Activated naive CD8-positive, alpha-beta T cell treated with anti-CD3 and anti-CD28 coated beads, Interleukin-2, amount 10 ng/mL, durations not matched to agents 7 days and 5 days (primary cell): ENCODE results near the gene MYL9. TPM values are rescaled to one million over a fixed set of nuclear protein-coding genes. Genes with fewer than 3 reads are reported as not detected.
"Not testable (repeated sequence)": the region's sequence is repeated elsewhere in the genome, so short reads cannot be mapped to it uniquely, and the experiment has no call there.

Experiments
- ATAC-seq: fragments of 150-1000 bp; cut with Tn5 transposase; one replicate; pipeline ENCODE4 v1.10.0; 2021; ENCODE audit warnings: low read depth, moderate library complexity
- POLR2A ChIA-PET: fragments of 350-600 bp; sonication (Branson Sonifier 250); formaldehyde crosslinking; loops from one replicate; lab custom pipeline; 2021; ENCODE audit warnings: antibody characterized with exemption; lab: Charles Lee
- DNase-seq: peaks from one replicate; pipeline ENCODE4 v3.0.0; 2021
- H3K27ac Mint-ChIP-seq: one replicate; pipeline ENCODE4 v1.8.0; 2022; ENCODE audit warnings: mild to moderate bottlenecking, mixed read lengths
- H3K27me3 Mint-ChIP-seq: one replicate; pipeline ENCODE4 v1.8.0; 2022; ENCODE audit warnings: mild to moderate bottlenecking, moderate library complexity, mixed read lengths
- H3K36me3 Mint-ChIP-seq: one replicate; pipeline ENCODE4 v1.8.0; 2021; ENCODE audit warnings: mild to moderate bottlenecking, mixed read lengths
- H3K4me1 Mint-ChIP-seq: one replicate; pipeline ENCODE4 v1.8.0; 2021; ENCODE audit warnings: mixed read lengths
- H3K4me3 Mint-ChIP-seq: one replicate; pipeline ENCODE4 v1.8.0; 2022; ENCODE audit warnings: mild to moderate bottlenecking, moderate library complexity, mixed read lengths
- H3K9me3 Mint-ChIP-seq: one replicate; pipeline ENCODE4 v1.8.0; 2021; ENCODE audit warnings: mixed read lengths
- total RNA-seq, 2 experiments: library from RNA; stranded (reverse); gene quantifications; one replicate each; pipeline ENCODE4 v1.2.3, GENCODE V29; 2021

MYL9 gene
- total RNA-seq, 2 experiments from 2014 or later = 0.51 to 0.61 TPM

DNA sequence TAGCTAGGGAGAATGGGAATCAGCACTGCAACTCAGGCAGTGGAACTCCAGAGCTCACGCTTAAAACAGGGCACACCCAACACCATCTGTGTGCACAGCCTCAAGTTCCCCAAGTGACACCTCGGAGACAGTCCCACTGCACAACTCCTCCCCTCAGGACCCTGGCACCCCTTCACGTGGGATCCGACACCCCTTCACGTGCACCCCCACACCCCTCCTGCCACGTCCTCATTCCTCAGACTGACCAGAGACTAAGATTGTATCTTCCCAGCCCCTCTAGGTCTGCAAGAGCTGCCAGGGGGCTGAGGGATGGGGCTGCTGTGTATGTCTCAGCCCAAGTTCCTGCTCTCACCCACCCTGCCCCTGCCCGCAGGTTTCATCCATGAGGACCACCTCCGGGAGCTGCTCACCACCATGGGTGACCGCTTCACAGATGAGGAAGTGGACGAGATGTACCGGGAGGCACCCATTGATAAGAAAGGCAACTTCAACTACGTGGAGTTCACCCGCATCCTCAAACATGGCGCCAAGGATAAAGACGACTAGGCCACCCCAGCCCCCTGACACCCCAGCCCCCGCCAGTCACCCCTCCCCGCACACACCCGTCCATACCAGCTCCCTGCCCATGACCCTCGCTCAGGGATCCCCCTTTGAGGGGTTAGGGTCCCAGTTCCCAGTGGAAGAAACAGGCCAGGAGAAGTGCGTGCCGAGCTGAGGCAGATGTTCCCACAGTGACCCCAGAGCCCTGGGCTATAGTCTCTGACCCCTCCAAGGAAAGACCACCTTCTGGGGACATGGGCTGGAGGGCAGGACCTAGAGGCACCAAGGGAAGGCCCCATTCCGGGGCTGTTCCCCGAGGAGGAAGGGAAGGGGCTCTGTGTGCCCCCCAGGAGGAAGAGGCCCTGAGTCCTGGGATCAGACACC is 7.6 kb downstream of the MYL9 start:
- POLR2A ChIA-PET = no interaction called here
- Mint-ChIP-seq H3K27ac (no peak overlapping the region), H3K4me1 (peaks cover 4% of the 10 kb centered on the region), H3K36me3 (no peaks in the 10 kb centered on the region), H3K27me3 (no peaks in the 10 kb centered on the region), H3K4me3 (no peak overlapping the region), H3K9me3 (no peaks in the 10 kb centered on the region)
- DNase-seq = no peak
- ATAC-seq = no peak

DNA sequence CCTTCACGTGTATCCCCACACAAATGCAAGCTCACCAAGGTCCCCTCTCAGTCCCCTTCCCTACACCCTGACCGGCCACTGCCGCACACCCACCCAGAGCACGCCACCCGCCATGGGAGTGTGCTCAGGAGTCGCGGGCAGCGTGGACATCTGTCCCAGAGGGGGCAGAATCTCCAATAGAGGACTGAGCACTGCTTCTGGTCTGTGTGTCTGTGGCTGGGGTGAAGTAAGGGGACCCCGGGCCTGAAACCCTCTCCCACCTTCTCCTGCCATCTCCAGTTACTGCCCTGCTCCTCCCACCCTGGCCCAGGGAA is 8.3 kb downstream of the MYL9 start:
- Mint-ChIP-seq H3K27ac (no peak overlapping the region), H3K4me3 (no peak overlapping the region), H3K9me3 (no peaks in the 10 kb centered on the region), H3K36me3 (no peaks in the 10 kb centered on the region), H3K4me1 (peaks cover 4% of the 10 kb centered on the region), H3K27me3 (no peaks in the 10 kb centered on the region)
- DNase-seq (no peak), ATAC-seq (no peak)
- POLR2A ChIA-PET = no interaction called here

DNA sequence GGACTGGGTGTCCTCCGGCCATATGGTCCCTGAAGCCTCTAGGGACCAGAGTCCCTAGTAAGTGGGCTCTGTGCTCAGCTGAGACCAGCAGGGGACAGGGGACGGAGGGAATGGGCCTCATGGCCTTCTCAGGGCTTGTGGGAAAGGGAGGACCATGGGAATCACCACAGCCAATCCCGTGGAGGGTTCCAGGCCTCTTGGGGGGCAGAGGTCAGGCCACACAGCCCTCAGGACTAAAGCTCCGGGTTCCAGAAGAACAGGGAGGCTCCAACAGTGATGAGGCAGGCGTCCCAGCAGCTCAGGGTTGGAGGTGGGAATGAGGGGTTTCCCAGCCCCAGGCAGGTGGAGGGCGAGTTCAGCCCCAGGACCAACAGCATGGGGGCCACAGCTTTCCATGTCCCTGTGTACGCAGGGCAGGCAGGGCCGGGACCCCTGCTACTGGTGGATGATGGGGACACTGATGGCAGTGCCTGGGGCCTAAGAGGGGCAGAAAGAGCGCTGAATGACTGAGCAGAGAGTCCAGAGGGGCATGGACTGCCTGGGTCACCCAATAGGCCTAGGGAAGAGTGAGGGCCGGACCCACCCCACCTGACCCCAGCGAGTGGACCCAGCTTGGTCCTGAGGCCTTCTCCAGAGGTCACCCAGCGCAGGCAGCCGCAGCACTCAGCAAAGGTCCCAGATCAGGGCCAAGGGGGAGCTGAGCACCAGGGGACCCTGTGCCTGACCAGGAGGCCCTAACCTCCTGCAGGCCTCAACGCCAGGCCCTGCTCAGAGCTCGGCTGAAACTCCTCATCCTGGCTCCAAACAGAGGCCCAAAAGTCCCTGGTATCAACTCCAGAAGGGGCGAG is 8.8 kb downstream of the MYL9 start:
- Mint-ChIP-seq H3K27me3 (no peaks in the 10 kb centered on the region), H3K4me1 (peaks cover 4% of the 10 kb centered on the region), H3K27ac (no peak overlapping the region), H3K4me3 (no peak overlapping the region), H3K9me3 (no peaks in the 10 kb centered on the region), H3K36me3 (no peaks in the 10 kb centered on the region)
- POLR2A ChIA-PET = no interaction called here
- DNase-seq (no peak), ATAC-seq (no peak)

DNA sequence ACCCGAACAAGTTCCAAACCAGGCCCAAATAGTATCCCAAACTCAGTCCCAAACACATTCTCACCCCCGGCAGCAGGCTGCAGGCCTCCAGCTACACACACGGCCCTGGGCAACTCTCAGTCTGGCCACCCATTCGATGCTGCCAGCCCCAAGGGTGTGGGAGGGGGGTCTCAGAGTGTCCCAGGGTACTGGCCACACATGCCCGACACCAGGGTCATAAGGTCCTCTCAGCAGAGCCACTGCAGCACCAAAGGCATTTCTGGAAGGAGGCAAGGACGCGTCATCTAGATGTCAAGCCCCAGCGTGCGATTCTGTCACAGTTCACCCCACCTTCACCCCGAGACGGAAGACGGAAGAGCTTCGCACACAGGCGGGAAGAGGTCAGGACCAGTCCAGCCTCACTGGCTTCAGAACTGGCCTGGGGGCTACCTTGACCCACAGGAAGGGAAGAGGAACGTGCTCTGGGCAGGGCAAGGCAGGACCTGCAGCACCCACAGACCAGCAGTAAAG is 9.5 kb downstream of the MYL9 start:
- DNase-seq (no peak), ATAC-seq (no peak)
- Mint-ChIP-seq H3K27ac (no peak overlapping the region), H3K27me3 (no peaks in the 10 kb centered on the region), H3K9me3 (no peaks in the 10 kb centered on the region), H3K4me1 (peaks cover 4% of the 10 kb centered on the region), H3K36me3 (no peaks in the 10 kb centered on the region), H3K4me3 (no peak overlapping the region)
- POLR2A ChIA-PET = no interaction called here

- POLR2A ChIA-PET = no interaction called here
- peaks cover 11% of the 10 kb centered on the region for H3K4me1 Mint-ChIP-seq
- no peak overlapping the region for H3K4me3 Mint-ChIP-seq
- no peaks in the 10 kb centered on the region for H3K27me3 Mint-ChIP-seq
- no peak overlapping the region for H3K27ac Mint-ChIP-seq
- no peak for DNase-seq
- no peaks in the 10 kb centered on the region for H3K36me3 Mint-ChIP-seq
- ATAC-seq = no peak
- no peaks in the 10 kb centered on the region for H3K9me3 Mint-ChIP-seq
Observed at GRCh38 chr20:36555248-36555647, 13.9 kb downstream of the MYL9 start.

- Mint-ChIP-seq H3K4me3 (no peak overlapping the region), H3K27me3 (no peaks in the 10 kb centered on the region), H3K27ac (no peak overlapping the region), H3K4me1 (peaks cover 7% of the 10 kb centered on the region), H3K36me3 (peaks cover 22% of the 10 kb centered on the region), H3K9me3 (peaks cover 11% of the 10 kb centered on the region)
- DNase-seq (no peak), ATAC-seq (no peak)
- POLR2A ChIA-PET = interaction anchor here (0.9 kb wide), 1 partner anchor 32 kb away, joined by 3 read pairs; no protein-coding TSS in a partner anchor
Observed at GRCh38 chr20:36562724-36563123, 21.4 kb downstream of the MYL9 start.

GRCh38 chr20:36563374-36563773 is 22.1 kb downstream of the MYL9 start:
- no peak for DNase-seq
- Mint-ChIP-seq H3K27ac (no peak overlapping the region), H3K4me3 (no peak overlapping the region), H3K36me3 (peaks cover 22% of the 10 kb centered on the region), H3K27me3 (no peaks in the 10 kb centered on the region), H3K4me1 (peaks cover 7% of the 10 kb centered on the region), H3K9me3 (peaks cover 11% of the 10 kb centered on the region)
- ATAC-seq = no peak
- POLR2A ChIA-PET = no interaction called here

- H3K27ac Mint-ChIP-seq, POLR2A ChIA-PET, H3K4me1 Mint-ChIP-seq, H3K27me3 Mint-ChIP-seq, ATAC-seq, H3K4me3 Mint-ChIP-seq, DNase-seq: not testable (repeated sequence)
- Mint-ChIP-seq H3K36me3 (peaks cover 22% of the 10 kb centered on the region), H3K9me3 (peaks cover 11% of the 10 kb centered on the region)
Observed at GRCh38 chr20:36564078-36564725, 22.9 kb downstream of the MYL9 start.

DNA sequence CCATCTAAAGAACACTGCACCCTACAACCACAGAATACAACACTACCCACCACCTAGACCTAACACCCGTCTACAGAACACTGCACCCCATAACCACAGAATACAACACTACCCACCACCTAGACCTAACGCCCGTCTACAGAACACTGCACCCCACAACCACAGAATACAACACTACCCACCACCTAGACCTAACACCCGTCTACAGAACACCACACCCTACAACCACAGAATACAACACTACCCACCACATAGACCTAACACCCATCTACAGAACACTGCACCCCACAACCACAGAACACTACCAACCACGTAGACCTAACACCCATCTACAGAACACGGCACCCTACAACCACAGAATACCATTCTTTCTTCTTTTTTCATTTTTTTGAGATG is 23.4 kb downstream of the MYL9 start:
- Mint-ChIP-seq H3K9me3 (peaks cover 11% of the 10 kb centered on the region), H3K36me3 (peaks cover 22% of the 10 kb centered on the region)
- DNase-seq, H3K4me1 Mint-ChIP-seq, H3K27me3 Mint-ChIP-seq, H3K27ac Mint-ChIP-seq, ATAC-seq, H3K4me3 Mint-ChIP-seq: not testable (repeated sequence)
- POLR2A ChIA-PET = interaction anchor here (1.1 kb wide), 1 partner anchor 27 kb away, joined by 3 read pairs; no protein-coding TSS in a partner anchor

- ATAC-seq = no peak
- H3K9me3 Mint-ChIP-seq = peaks cover 11% of the 10 kb centered on the region
- no peak overlapping the region for H3K4me3 Mint-ChIP-seq
- H3K27ac Mint-ChIP-seq = no peak overlapping the region
- POLR2A ChIA-PET = interaction anchor here (1.1 kb wide), 1 partner anchor 26 kb away, joined by 3 read pairs; no protein-coding TSS in a partner anchor
- DNase-seq = no peak
- H3K27me3 Mint-ChIP-seq = no peaks in the 10 kb centered on the region
- H3K4me1 Mint-ChIP-seq = peaks cover 7% of the 10 kb centered on the region
- peaks cover 23% of the 10 kb centered on the region for H3K36me3 Mint-ChIP-seq
Observed at GRCh38 chr20:36565520-36565919, 24.2 kb downstream of the MYL9 start.

- Mint-ChIP-seq H3K4me1 (peaks cover 21% of the 10 kb centered on the region), H3K27ac (no peak overlapping the region), H3K9me3 (peaks cover 4% of the 10 kb centered on the region), H3K36me3 (peaks cover 14% of the 10 kb centered on the region), H3K27me3 (no peaks in the 10 kb centered on the region), H3K4me3 (no peak overlapping the region)
- ATAC-seq = no peak
- no peak for DNase-seq
- POLR2A ChIA-PET = interaction anchor here (1.4 to 10.0 kb wide), 2 partner anchors 22 to 37 kb away, joined by 3 to 195 read pairs; no protein-coding TSS in a partner anchor
Observed at GRCh38 chr20:36569847-36570429, 28.6 kb downstream of the MYL9 start.

GRCh38 chr20:36571564-36572504 is 30.5 kb downstream of the MYL9 start:
- Mint-ChIP-seq H3K9me3 (peaks cover 1% of the 10 kb centered on the region), H3K4me3 (peak overlapping the region; percentile 85), H3K27me3 (no peaks in the 10 kb centered on the region), H3K27ac (peak overlapping the region; percentile 97), H3K4me1 (peaks cover 32% of the 10 kb centered on the region), H3K36me3 (peaks cover 17% of the 10 kb centered on the region)
- ATAC-seq = no peak
- peak; percentile 41 for DNase-seq
- POLR2A ChIA-PET = interaction anchor here (0.5 to 10.0 kb wide), 7 partner anchors 12 to 172 kb away, joined by 3 to 195 read pairs (median 6); partner anchors contain the start of genes RAB5IF and SLA2
